ENCODE data around the gene ARL2.

- no peak for TF ChIP-seq CTCF (IDR thresholded peaks at IDR 0.05; ENCODE audit: extremely low read depth in 1 of 2, insufficient read depth in 1 of 2, low read depth in 1 of 2, low read length in 2 of 2)
- no peak for TF ChIP-seq POLR2AphosphoS5 (IDR thresholded peaks at IDR 0.05; ENCODE audit: insufficient read depth, low read depth, low read length)
- TF ChIP-seq EZH2 (IDR thresholded peaks at IDR 0.05; ENCODE audit: borderline replicate concordance, low read depth, low read length, severe bottlenecking), result no peak
- TF ChIP-seq POLR2A (IDR thresholded peaks at IDR 0.05; ENCODE audit: low read depth, low read length), result no peak
Measured at GRCh38 chr11:64994318-64994717, 19.6 kb upstream of the ARL2 start.
